NCI-H2081 treated with DMSO at 0.1 percent for 48 hours (cell line): Measurements from ENCODE around the gene CDK5RAP1.
"Not testable (repeated sequence)": the region's sequence is repeated elsewhere in the genome, so short reads cannot be mapped to it uniquely, and the experiment has no call there.

Source experiments
- DNase-seq: peaks from one replicate; lab custom pipeline; 2025; lab: John Stamatoyannopoulos, UW

The CDK5RAP1 gene, protein sequence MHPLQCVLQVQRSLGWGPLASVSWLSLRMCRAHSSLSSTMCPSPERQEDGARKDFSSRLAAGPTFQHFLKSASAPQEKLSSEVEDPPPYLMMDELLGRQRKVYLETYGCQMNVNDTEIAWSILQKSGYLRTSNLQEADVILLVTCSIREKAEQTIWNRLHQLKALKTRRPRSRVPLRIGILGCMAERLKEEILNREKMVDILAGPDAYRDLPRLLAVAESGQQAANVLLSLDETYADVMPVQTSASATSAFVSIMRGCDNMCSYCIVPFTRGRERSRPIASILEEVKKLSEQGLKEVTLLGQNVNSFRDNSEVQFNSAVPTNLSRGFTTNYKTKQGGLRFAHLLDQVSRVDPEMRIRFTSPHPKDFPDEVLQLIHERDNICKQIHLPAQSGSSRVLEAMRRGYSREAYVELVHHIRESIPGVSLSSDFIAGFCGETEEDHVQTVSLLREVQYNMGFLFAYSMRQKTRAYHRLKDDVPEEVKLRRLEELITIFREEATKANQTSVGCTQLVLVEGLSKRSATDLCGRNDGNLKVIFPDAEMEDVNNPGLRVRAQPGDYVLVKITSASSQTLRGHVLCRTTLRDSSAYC

DNA sequence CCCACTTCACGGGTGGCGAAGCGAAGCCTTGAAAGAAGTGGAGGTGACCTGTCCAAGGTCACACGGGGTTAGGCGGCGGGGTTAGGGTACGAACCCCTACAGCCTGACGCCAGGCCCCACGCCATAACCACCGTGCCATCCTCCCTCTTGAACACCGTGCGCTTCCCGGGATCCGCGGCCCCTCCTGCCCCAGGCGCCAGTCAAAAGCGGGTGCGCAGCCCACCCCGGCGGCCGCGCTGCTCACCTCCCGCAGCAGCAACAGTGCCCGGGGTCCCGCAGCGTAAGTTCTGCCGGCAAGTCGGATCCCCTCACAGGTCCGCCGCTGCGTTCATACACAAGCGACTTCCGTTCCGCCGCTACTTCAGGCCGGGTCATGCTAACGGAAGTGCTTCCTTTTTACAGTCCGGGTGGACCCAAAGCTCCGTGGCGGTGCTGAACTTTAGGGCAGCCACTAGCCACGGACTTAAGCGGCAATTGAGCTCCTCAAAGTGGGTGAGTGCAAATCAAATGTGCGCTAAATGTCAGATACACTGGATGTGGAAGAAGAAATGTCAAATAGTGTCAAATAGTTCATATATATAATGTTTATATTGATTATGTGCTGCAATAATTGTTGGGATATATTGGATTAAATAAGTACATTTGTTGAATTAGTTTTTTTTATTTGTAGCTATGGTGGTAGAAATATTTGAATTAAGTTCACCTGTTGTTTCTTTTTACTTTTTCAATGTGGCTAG, at the start of gene CDK5RAP1:
TSS of gene CDK5RAP1 (minus strand) at position 336 of the 737 bp plus-strand sequence. CDS start 4,455 bp downstream, outside the sequence.
- DNase-seq = peak; percentile 23

DNA sequence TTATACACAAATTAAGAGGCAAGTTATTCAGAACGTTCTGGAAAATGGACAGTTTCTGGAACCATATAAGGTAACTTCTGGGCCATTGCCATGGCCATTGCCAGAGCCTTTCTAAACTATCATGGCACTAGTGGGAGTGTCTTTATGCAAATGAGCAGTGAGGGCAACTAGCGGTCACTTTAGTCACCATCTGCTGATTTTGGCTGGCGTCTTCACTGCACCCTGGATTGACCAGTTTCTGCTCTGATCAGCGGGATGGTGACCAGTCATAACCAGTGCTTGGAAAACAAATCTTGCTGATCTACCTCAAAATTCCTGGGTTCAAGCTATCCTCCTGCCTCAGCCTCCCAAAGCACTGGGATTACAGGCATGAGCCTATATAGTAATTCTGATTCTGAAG, 49.5 kb upstream of the CDK5RAP1 start:
- DNase-seq = no peak

DNA sequence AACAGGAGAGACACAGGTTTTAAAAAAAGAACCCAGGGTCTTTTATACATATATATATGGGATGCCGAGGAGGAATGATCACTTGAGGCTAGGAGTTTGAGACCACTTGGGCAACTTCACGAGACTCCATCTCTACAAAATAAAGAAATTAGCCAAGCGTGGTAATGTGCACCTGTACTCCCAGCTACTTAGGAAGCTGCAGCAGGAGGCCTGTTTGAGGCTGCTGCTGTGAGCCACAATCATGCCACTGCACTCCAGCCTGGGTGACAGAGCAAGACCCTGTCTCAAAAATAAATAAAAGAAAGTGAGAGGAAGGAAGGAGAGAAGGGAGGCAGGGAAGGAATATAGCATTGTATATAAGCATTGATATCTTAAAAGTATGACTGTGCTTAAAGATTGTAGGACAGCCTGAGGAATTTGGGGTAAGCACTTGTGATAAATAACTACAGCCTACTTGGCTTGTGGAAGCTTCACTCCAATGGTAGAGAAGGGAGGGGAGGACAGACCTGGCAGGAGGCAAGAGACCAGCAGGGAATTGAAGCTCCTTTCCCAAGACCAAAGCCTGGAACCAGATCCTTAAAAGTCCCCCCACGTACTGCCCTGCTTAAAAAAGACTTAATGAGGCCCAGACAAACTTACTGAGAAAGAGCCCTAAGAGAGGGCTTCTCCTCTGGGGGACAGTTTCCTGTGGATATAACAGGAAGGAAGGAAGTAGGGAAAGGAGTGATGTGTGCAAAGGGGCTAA, 44.7 kb upstream of the CDK5RAP1 start:
- DNase-seq = no peak

DNA sequence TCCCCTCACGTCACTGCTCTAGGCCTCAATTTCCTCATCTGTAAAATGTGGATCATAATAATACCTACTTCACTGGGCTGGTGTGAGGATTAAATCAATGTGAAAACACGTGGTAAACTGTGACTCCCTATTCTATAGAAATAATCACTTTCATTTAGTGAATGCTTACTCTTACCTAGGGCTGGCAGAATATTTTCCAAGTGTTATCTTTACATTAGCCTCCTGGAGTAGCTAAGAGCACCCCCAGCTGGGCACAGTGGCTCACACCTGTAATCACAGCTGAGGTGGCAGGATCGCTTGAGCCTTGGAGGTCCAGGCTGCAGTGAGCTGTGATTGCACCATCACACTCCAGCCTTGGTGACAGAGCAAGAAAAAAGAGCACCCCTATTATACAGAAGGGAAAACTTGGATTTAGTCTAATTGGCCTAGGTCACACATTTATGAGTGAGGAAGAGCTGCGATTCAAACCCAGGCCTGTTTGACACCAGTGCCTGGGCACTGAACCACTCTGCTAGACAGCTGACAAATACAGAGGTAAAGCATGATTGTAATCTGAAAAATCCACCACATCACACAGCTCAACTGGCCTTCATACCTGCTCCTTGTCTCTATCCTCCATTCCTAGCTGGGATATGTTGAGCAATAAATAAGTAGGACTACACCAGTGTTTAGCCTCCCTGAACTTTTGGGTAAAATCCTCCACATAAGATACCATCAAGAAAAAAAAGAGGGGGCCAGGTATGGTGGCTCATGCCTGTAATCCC, 43.7 kb upstream of the CDK5RAP1 start:
- DNase-seq = no peak

DNA sequence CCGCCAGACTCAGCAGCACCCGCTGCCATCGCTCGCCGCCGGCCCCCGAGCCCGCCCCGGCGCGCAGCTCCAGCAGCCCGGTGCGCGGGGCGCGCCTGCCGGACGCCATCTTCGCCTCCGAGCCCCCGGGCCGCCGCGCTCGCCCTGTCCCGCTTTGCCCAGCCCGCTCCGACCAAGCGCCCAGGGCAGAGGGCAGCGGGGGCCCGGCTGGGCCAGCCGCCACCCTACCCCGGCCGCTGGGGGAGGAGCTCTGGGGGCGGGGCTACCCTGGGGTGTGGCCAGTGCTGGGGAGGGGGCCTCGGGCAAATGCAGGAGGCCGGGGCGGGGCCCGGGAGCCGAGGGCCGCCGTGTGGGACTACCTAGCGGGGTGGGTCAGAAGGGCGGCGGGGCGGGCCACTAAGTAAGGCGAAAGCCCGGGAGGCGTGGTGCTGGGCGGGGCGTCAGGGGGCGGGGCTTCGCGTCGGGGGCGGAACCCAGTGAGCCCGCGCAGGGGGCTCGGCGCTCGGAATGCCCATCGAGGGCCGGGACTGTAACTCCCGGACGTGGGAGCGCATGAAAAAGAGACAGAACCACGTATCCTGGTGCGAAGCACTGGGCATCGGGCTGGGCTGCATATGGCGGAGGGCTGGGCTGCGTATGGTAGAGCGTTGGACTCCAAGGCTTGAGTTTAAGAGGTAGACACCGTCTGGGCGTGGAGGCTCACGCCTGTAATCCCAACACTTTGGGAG, 42.4 kb upstream of the CDK5RAP1 start, which contains the start of gene SNTA1:
TSS of gene SNTA1 (minus strand) at position 252 of the 728 bp plus-strand sequence. CDS start at position 109, 143 bp downstream.
- peak; percentile 7 for DNase-seq

DNA sequence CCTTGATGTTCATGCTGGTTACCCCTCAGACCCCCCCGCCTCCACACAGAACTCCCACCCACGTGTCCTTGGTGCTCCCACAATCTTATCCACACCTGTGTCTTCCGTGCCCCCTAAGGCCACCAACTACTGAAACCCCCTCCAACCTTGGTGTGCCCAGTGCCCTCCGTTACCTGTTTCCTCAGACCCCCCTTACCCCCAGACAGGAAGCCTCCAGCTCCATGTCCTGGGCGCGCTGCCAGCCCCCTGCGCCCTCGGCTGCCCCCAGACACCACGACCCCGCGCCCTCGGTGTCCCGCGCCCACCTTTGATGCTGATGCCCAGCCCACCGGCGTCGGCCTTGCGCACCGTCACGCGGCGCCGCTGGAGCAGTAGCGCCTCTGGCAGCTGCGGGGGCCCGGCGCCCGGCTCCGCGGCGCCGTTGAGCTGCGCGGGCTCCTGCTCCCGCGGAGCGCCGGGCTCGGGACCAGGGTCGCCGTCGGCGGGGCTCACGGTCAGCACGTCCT, 41.7 kb upstream of the CDK5RAP1 start:
- no peak for DNase-seq

DNA sequence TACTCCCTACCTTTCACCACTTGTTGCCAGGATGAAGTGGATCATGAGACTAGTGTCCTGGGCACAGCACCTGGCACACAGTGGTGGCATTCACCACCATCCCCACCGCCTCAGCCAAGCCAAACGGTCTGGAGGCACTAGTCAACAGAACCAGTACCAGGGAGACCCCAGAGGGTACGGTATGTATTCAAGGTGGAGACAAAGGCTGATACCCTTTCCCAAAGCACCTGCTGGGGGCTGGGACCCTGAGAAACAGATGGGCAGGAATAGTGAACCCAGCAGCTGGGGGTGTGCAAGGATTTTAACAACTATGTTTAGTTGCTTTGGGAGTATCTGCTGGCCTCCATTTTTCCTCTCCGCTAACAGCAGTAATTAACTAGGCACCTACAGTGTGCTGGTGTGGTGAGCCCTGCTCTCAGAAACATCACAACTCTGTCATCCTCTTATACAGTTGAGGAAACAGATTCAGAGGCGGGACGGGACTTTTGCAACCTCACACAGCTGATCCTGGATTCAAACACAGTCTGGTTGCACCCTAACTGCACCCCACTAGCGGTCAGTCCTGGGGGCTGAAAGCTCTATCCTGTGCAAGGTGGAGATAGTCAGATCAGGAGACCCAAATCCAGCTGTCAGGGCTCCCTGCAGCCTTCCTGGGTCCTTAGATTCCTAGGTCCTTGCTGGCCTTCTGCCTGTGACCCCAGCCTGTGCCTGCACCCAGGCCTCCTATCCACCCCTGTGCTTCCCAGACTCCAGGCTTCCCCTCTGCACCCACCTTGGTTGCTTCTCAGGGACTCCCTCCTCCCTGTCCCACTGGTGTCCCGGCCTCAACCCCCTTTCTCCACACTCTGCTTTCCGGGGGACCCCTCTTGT, 41.1 kb upstream of the CDK5RAP1 start:
- no peak for DNase-seq

DNA sequence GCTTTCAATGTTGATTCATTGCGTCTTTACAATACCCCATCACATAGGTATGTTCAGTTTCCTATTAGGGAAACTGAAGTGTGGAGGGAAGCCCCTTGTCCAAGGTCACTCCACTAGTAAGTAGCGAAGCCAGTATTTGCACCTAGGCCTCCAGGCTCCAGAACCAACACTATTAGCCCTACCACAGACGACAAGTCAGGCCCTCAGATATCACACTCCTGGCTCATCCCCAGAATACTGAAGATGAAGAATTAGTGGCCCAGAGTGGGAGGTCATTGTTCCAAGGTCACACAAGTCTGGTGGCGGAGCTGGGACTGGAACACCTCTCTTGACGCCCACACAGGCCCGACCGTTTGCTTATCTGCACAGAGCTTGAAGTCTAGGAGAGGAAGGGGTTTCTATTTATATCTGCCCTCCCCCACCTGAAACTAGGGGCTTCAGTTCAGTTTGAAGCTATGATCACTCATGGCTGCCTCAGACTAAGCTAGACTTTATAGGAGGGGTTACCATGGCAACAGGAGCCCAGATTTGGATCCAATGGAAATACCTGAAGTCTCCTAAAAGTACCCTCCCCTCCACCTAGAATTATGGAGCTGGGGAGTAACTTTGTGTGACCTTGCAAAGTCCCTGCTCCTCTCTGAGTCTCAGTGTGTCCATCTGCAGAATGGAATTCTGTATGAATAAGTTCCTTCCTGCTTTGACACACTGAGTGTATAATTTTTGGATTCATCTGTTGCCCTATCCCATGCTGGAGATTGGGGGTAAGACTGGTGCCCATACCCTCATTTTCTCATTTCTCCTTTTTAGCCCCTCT, 40.0 kb upstream of the CDK5RAP1 start:
- no peak for DNase-seq

DNA sequence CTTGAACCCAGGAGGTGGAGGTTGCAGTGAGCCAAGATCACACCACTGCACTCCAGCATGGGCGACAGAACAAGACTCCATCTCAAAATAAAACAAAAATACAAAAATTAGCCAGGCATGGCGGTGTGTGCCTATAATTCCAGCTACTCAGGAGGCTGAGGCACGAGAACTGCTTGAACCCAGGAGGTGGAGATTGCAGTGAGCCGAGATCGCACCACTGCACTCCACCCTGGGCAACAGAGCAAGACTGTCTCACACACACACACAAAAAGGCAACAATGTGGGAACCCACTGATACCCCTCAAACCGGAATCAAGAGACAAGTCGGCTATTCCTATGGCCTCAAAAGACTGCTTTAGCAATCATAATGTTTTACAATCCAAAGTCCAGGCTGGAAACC, 39.2 kb upstream of the CDK5RAP1 start:
- not testable (repeated sequence) for DNase-seq

DNA sequence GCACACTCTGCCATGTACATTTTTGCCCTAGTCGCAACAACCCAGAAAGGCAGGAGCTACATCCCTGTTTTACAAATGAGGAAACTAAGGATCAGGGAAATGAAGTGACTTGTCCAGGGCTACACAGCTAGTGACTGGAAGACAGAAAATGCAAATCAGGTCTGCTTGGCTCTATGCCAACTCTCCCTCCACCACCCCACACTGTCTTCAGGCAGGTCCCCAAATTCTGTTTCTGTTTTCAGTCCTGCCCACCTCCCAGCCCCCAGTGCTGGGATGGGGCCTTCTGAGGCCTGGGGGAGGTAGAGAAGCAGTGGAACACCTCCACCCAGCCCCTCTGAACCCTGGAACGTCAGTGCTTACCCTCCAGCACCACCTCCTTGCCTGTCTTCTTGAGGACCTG, 37.2 kb upstream of the CDK5RAP1 start:
- DNase-seq = no peak

DNA sequence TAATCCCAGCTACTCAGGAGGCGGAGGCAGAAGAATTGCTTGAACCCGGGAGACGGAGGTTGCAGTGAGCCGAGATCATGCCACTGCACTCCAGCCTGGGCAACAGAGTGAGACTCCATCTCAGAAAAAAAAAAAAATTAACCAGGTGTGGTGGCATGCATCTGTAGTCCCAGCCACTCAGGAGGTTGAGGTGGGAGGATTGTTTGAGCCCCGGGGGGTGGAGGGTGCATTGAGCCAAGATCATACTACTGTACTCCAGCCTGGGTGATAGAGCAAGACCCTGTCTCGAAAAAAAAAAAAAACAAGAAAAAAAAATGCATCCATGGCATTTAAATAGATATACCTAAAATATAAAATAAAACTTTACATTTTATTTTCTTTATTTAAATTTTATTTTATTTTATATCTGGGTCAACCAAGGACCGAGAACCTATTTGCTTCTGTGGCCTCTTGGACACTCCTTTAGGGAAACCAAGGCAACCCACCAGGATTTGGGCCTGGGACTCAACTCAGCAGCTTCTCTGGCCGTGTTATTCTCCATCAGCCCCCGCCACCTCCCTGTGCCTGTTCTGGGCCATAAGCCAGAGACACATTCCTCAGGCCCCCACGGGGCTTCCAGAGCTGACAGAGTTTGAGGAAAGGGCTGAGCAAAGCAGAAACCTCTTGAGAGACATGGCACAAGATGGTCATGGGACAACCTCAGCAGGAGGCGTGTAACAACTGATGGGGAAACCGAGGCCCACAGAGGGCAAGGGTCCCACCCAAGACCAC, 36.0 kb upstream of the CDK5RAP1 start:
- DNase-seq = no peak

DNA sequence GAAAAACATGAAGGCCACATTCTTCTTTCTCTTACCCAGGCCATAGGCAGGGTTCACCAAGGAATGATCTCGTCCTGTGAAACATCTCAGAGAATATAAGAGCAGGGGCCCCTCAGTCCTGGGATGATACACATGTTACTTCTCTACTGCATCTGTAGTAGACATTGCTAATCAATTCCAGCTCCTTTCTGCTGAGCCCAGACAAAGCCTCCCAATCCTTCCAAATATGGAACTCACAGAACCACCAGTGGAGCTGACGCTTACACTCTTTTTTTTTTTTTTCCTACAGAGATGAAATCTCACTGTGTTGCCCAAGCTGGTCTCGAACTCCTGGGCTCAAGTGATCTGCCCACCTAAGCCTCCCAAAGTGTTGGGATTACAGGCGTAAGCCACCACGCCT, 33.1 kb upstream of the CDK5RAP1 start:
- DNase-seq = no peak

DNA sequence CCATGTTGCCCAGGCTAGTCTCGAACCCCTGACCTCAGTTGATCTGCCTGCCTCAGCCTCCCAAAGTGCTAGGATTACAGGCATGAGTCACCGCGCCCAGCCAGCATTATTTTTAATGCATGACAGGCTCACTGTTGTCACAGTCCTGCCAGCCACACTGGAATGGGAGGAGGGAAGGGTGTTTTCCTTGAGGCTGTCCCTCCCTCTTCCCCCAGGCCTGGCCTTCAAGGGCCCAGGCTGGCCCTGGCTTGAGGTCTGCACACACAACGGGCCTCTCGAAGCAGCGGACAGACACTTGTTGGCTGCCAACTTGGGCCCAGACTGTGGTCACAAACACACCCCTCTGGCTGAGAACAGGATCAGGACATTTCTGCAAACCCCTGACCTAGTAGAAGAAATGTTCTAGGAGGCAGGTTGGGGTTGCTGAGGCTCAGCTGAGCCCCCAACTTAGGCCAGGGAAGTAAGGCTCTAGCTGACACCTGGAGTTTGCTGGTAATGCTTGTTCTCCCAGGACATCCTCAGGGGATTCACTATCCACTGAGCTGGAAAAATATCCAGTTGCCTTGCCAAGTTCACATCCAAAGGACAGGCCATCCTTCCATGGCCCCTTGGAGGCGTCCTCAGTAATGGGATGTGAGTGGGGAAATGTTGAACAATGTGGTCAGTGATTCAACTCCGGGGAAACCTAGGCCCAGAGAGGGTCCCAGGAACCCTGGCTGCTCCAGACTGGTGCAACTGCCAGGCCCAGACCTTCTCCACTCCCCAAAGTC, 32.3 kb upstream of the CDK5RAP1 start:
- no peak for DNase-seq

DNA sequence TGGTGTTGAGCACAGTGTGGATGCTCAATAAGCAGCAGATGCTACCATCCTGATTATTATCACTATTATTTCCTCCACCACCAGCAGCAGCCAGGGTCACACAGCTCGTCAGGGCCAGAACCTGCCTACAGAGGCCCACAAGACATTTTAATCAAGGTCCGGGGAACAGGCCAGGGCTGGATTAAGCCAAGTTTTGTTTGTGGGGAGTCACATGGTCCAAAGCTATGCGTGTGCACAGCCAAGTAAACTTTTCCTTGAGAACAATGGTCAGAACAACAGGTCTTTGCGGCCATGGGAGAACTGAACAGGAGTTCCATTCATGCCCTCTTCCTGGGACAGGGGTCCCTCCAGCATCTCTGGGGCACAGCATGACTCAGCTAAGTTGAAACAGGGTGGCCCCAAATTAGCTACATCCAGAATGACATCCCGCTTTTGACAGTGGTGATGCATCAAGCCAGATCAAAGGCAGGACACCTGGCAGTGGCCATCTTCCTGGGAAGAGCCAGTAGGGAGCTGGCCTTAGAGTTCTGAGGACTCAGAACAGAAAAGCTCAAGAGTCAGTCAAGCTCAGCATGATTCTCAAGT, 30.6 kb upstream of the CDK5RAP1 start:
- DNase-seq = no peak

DNA sequence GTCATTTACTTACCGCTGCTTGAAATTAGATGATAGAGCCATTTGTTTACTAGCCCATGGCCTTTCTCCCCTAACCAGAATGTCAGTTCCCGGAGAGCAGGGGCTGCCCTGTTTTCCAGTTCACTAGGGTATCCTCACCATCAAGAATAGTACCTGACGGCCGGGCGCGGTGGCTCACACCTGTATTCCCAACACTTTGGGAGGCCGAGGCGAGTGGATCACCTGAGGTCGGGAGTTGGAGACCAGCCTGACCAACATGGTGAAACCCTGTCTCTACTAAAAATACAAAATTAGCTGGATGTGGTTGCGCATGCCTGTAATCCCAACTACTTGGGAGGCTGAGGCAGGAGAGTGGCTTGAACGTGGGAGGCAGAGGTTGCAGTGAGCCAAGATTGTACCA, 22.6 kb upstream of the CDK5RAP1 start:
- not testable (repeated sequence) for DNase-seq

DNA sequence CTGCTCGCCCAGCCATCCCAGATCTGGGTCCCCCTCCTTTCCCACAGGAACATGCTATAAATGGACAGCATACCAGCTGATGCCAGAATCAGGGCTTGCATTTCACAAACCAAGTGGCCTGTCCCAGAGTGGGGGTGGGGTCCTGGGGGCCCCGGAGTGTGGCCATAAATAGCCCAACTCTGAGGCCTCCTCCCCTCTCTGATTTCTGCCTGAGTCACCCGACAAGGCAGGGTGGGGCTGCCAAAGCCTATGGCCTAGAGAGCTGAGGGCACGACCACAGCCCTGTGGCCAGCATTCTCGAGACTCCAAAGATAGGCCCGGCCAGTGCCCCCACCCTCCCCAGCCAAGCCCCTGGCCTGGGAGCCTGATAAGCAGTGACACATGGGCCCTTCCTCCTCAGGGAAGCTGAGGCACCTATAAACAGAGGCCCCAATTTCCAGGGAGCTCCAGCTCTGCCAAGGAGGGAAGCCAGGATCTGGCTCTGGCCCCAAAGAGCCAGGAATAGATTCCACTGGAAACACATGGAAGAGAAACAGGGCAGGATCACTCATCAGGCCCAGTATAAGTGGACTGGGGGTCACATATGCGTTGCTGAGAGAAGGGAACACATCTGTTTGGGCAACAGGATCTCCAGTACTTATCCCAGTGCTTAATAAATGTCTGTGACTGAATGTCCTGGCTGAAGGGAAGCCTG, 22.0 kb upstream of the CDK5RAP1 start:
- DNase-seq = no peak
